ENCODE measurements around the gene SAXO1.
A peak's percentile ranks its signal among the peaks of the same experiment; 100 is the strongest.
"Not testable (repeated sequence)": the region's sequence is repeated elsewhere in the genome, so short reads cannot be mapped to it uniquely, and the experiment has no call there.

SAXO1 gene

DNA sequence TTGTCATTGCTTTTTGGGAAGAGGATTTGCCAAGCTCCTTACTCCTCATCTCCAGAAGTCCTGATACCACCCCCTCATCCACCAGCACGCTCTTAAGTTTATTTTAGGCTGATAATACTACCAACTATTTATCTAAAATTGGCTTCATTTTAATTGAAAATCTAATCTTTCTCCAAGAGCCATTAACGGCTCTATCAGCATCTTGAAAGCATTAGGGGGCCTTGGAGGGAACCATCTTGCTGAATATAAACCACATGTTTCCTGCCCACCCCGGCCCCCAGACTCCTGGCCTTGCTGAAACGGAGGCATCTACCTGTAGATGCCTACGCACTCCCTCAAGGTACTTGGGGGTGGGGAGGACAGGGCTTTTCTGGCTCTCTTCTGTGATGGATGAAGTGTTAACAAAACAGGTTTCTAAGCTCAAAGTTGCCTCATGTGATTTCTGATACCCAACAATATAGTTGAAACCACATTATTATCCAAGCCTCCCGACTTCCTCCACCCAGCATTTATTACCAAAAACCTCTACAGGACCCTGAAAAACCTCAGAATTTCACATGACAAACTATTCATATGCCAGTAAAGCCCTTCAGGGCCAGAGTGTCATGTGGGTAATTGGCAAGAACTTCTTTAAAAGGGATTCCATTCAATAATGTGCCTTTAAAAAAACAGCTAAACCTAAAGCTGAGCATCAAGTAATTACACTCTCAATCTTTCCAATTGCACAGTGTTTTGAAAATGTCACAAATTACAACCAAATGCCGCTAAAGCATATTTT is 96.7 kb downstream of the SAXO1 start:
- H3K9ac ChIP-seq (ENCODE audit: insufficient read length): no peak overlapping the region
- H3K9me3 ChIP-seq (ENCODE audit: low read depth, low read length): no peaks in the 10 kb centered on the region
- H3K27ac ChIP-seq: peak overlapping the region; percentile 61; the same call in 1 of the 2 replicates
- peak overlapping the region; percentile 36; the same call in 1 of the 2 replicates for H3K4me3 ChIP-seq
- TF ChIP-seq EZH2 (IDR thresholded peaks at IDR 0.05) (no peak), FOXP2 (optimal IDR thresholded peaks at IDR 0.05; ENCODE audit: control extremely low read depth, extremely low read length, insufficient read depth) (no peak), POLR2AphosphoS5 (IDR thresholded peaks at IDR 0.05; ENCODE audit: borderline replicate concordance, low read depth, low read length) (no peak)
- H3K36me3 ChIP-seq (ENCODE audit: insufficient read depth, low read length): no peaks in the 10 kb centered on the region
- DNase-seq (ENCODE audit: low read depth, low spot score): no peak

- TF ChIP-seq EZH2 (IDR thresholded peaks at IDR 0.05) (no peak), FOXP2 (optimal IDR thresholded peaks at IDR 0.05; ENCODE audit: control extremely low read depth, extremely low read length, insufficient read depth) (no peak), POLR2AphosphoS5 (IDR thresholded peaks at IDR 0.05; ENCODE audit: borderline replicate concordance, low read depth, low read length) (no peak)
- Histone ChIP-seq H3K9me3 (ENCODE audit: low read depth, low read length) (no peaks in the 10 kb centered on the region), H3K4me3 (no peak overlapping the region; the same call in 1 of the 2 replicates), H3K27ac (no peak overlapping the region), H3K36me3 (ENCODE audit: insufficient read depth, low read length) (no peaks in the 10 kb centered on the region), H3K9ac (ENCODE audit: insufficient read length) (no peak overlapping the region)
- no peak for DNase-seq (ENCODE audit: low read depth, low spot score)
Measured at GRCh38 chr9:18935541-18935940, 97.5 kb downstream of the SAXO1 start.

DNA sequence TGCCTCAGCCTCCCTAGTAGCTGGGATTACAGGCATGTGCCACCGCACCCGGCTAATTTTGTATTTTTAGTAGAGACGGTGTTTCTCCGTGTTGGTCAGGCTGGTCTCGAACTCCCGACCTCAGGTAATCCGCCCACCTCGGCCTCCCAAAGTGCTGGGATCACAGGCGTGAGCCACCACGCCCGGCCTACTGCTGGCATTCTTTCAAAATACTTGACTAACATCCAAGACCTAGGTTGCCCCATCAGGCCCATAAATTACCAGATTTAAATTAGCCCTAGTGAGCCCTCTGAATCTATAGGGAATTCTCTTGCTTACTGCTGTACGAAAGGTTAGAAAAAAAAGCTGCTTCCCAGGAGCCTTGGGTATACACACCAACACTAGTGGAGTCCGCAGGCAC is 102.4 kb downstream of the SAXO1 start:
- not testable (repeated sequence) for H3K9me3 ChIP-seq (ENCODE audit: low read depth, low read length); DNase-seq (ENCODE audit: low read depth, low spot score); H3K4me3 ChIP-seq; H3K27ac ChIP-seq; H3K9ac ChIP-seq (ENCODE audit: insufficient read length); H3K36me3 ChIP-seq (ENCODE audit: insufficient read depth, low read length)

DNA sequence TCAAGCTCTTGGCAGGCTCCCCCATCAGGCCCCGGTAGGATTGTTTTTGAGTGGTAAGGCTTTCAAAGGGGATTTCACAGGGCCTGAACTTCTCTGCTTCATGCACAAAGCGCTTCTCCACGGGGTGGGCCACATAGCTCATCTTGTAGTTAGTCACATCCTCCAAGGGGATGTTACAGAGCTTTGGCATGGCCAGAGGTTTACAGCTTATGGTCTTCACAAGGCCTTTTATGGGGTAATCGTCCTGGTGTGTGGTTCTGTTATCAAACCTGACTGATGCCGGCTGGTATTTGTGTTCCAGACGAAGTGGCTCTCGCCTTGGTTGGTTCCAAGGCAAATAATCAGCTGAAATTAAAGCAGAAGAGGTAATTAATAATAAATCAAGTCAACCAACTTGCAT is 104.3 kb downstream of the SAXO1 start:
- no peak for TF ChIP-seq EZH2 (IDR thresholded peaks at IDR 0.05)
- no peak for TF ChIP-seq FOXP2 (optimal IDR thresholded peaks at IDR 0.05; ENCODE audit: control extremely low read depth, extremely low read length, insufficient read depth)
- DNase-seq (ENCODE audit: low read depth, low spot score): no peak

DNA sequence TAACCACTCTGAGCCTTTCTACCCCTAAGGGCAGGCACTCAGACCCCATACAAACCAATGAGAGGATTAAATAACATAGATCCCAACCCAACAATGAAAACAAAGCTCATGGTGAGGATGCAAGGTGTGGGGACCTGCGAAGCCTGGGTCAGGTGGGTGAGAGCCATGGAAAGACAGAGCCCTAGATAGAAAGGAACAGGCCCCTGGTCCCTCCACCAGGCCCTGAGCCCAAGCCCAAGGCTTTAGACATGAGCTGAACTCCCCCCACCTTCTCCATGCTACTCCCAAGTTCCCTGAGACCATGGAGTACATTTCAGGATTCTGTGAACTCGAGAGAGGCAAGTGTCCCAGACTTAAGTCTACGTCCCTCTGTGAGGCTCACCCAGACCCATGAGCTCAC is 106.5 kb downstream of the SAXO1 start:
- H3K27ac ChIP-seq: no peak overlapping the region
- TF ChIP-seq FOXP2 (optimal IDR thresholded peaks at IDR 0.05; ENCODE audit: control extremely low read depth, extremely low read length, insufficient read depth): no peak
- TF ChIP-seq POLR2AphosphoS5 (IDR thresholded peaks at IDR 0.05; ENCODE audit: borderline replicate concordance, low read depth, low read length): no peak
- H3K9me3 ChIP-seq (ENCODE audit: low read depth, low read length): no peaks in the 10 kb centered on the region
- no peak overlapping the region for H3K4me3 ChIP-seq
- H3K36me3 ChIP-seq (ENCODE audit: insufficient read depth, low read length): no peaks in the 10 kb centered on the region
- no peak for DNase-seq (ENCODE audit: low read depth, low spot score)
- H3K9ac ChIP-seq (ENCODE audit: insufficient read length): no peak overlapping the region

More for the DNA sequence above, 104.3 kb downstream of the SAXO1 start:
- Histone ChIP-seq H3K36me3 (ENCODE audit: insufficient read depth, low read length) (no peaks in the 10 kb centered on the region), H3K9me3 (ENCODE audit: low read depth, low read length) (no peaks in the 10 kb centered on the region), H3K4me3 (no peak overlapping the region), H3K27ac (no peak overlapping the region), H3K9ac (ENCODE audit: insufficient read length) (no peak overlapping the region)

GRCh38 chr9:18925880-18926279 is 107.1 kb downstream of the SAXO1 start:
- TF ChIP-seq EZH2 (IDR thresholded peaks at IDR 0.05) (no peak), FOXP2 (optimal IDR thresholded peaks at IDR 0.05; ENCODE audit: control extremely low read depth, extremely low read length, insufficient read depth) (no peak), POLR2AphosphoS5 (IDR thresholded peaks at IDR 0.05; ENCODE audit: borderline replicate concordance, low read depth, low read length) (no peak)
- H3K9ac ChIP-seq (ENCODE audit: insufficient read length): no peak overlapping the region
- no peak overlapping the region for H3K4me3 ChIP-seq
- no peaks in the 10 kb centered on the region for H3K36me3 ChIP-seq (ENCODE audit: insufficient read depth, low read length)
- no peaks in the 10 kb centered on the region for H3K9me3 ChIP-seq (ENCODE audit: low read depth, low read length)
- no peak for DNase-seq (ENCODE audit: low read depth, low spot score)
- H3K27ac ChIP-seq: no peak overlapping the region

GRCh38 chr9:18923671-18924430 is 109.2 kb downstream of the SAXO1 start:
- Histone ChIP-seq H3K9me3 (ENCODE audit: low read depth, low read length) (no peaks in the 10 kb centered on the region), H3K27ac (no peak overlapping the region), H3K36me3 (ENCODE audit: insufficient read depth, low read length) (no peaks in the 10 kb centered on the region), H3K4me3 (no peak overlapping the region), H3K9ac (ENCODE audit: insufficient read length) (no peak overlapping the region)
- TF ChIP-seq EZH2 (IDR thresholded peaks at IDR 0.05): no peak
- no peak for TF ChIP-seq POLR2AphosphoS5 (IDR thresholded peaks at IDR 0.05; ENCODE audit: borderline replicate concordance, low read depth, low read length)
- TF ChIP-seq FOXP2 (optimal IDR thresholded peaks at IDR 0.05; ENCODE audit: control extremely low read depth, extremely low read length, insufficient read depth): no peak
- no peak for DNase-seq (ENCODE audit: low read depth, low spot score)

DNA sequence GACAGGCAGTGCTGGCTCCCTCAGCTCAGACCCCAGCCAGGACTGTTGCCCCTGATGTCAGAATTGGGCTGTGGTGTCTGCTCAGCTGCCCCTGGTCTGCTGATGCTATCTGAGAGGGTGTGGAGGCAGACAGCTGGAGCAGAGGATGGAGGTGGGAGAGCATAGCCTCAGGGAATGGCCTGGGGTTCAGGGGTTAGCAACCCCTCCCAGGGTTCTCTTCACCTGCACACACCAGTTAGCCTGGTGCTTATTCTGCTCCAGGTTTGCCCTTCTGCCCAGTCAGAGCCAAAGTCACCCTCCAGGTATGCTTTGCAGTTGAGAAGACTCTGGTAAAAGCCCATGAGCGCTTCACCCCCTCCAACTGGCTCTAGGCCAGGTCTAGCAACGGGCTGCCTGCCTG is 109.8 kb downstream of the SAXO1 start:
- H3K9me3 ChIP-seq (ENCODE audit: low read depth, low read length): no peaks in the 10 kb centered on the region
- no peak overlapping the region for H3K9ac ChIP-seq (ENCODE audit: insufficient read length)
- no peak overlapping the region for H3K27ac ChIP-seq
- no peak for TF ChIP-seq POLR2AphosphoS5 (IDR thresholded peaks at IDR 0.05; ENCODE audit: borderline replicate concordance, low read depth, low read length)
- TF ChIP-seq FOXP2 (optimal IDR thresholded peaks at IDR 0.05; ENCODE audit: control extremely low read depth, extremely low read length, insufficient read depth): no peak
- no peak for TF ChIP-seq EZH2 (IDR thresholded peaks at IDR 0.05)
- H3K36me3 ChIP-seq (ENCODE audit: insufficient read depth, low read length): no peaks in the 10 kb centered on the region
- DNase-seq (ENCODE audit: low read depth, low spot score): no peak
- H3K4me3 ChIP-seq: no peak overlapping the region
